SH-SY5Y (cell line): ENCODE results near the gene ATP6V1A.

Experiments used
- GATA2 ChIP-seq: IDR thresholded peaks from 2 replicates; pipeline ENCODE4 v1.6.1; 2011; ENCODE audit warnings: mild to moderate bottlenecking, low read depth, low read length
- GATA3 ChIP-seq: IDR thresholded peaks from 2 replicates; pipeline ENCODE4 v1.6.1; 2011; ENCODE audit warnings: low read depth, mild to moderate bottlenecking, low read length, moderate library complexity

GRCh38 chr3:113730550-113730949 is 16.3 kb upstream of the ATP6V1A start:
- TF ChIP-seq GATA2 (no peak), GATA3 (no peak)
